HEK293T (cell line): ENCODE measurements around the gene RAC3.

Experiments
- FOXM1 ChIP-seq: fragments of 450-650 bp; IDR thresholded peaks from 2 replicates; pipeline ENCODE4 v1.6.1; 2017; ENCODE audit warnings: mild to moderate bottlenecking, borderline replicate concordance
- SP1 ChIP-seq: fragments of 450-650 bp; IDR thresholded peaks from 2 replicates; pipeline ENCODE4 v1.6.1; 2017
- TARDBP ChIP-seq: fragments of 450-650 bp; IDR thresholded peaks from 2 replicates; pipeline ENCODE4 v1.6.1; 2016

GRCh38 chr17:82059272-82060000 is 28.0 kb downstream of the RAC3 start:
- TF ChIP-seq FOXM1 (no peak), SP1 (no peak), TARDBP (no peak)
